Measurements from ENCODE around the gene KIF13A. TPM values are rescaled to one million over a fixed set of nuclear protein-coding genes. Genes with fewer than 3 reads are reported as not detected.

Gene KIF13A
- total RNA-seq, 1 donor from 2014 or later: 34.4 TPM

GRCh38 chr6:17851720-17852161, 135.7 kb downstream of the KIF13A start:
- Mint-ChIP-seq H3K36me3 (ENCODE audit: low read depth) (peaks cover 10% of the 10 kb centered on the region), H3K9me3 (no peaks in the 10 kb centered on the region), H3K27ac (ENCODE audit: unreplicated experiment) (no peak overlapping the region), H3K4me3 (no peak overlapping the region), H3K27me3 (ENCODE audit: low read depth) (no peaks in the 10 kb centered on the region), H3K4me1 (no peaks in the 10 kb centered on the region)
- TF ChIP-seq CTCF (conservative IDR thresholded peaks at IDR 0.05): no peak
- no peak for DNase-seq (ENCODE audit: low read depth, low spot score)

- Mint-ChIP-seq H3K27me3 (ENCODE audit: low read depth) (no peaks in the 10 kb centered on the region), H3K4me1 (no peaks in the 10 kb centered on the region), H3K27ac (ENCODE audit: unreplicated experiment) (no peak overlapping the region), H3K9me3 (no peaks in the 10 kb centered on the region), H3K36me3 (ENCODE audit: low read depth) (peaks cover 12% of the 10 kb centered on the region), H3K4me3 (no peak overlapping the region)
- no peak for TF ChIP-seq CTCF (conservative IDR thresholded peaks at IDR 0.05)
- no peak for DNase-seq (ENCODE audit: low read depth, low spot score)
Observed at GRCh38 chr6:17851001-17851719, 136.3 kb downstream of the KIF13A start.

DNA sequence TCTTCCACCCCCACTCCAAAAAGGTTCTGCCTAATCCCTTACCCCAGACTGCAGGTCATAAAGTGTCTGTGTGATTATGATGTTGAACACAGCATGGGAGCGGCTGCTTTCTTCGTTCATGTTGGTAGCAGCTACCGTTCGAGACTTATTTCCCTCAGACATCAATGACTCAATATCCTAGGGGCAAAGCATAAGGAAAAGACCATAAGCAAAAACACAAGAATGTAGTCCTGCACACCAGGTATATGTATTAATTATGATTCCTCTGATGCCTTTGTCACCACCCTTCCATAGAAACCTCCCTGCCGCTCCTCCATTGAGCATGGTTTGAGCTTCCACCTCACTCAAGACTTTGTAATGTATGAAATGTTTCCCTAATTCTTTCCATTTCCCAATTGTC, 137.2 kb downstream of the KIF13A start:
- H3K4me1 Mint-ChIP-seq: no peaks in the 10 kb centered on the region
- H3K9me3 Mint-ChIP-seq: no peaks in the 10 kb centered on the region
- DNase-seq (ENCODE audit: low read depth, low spot score): no peak
- H3K36me3 Mint-ChIP-seq (ENCODE audit: low read depth): peaks cover 12% of the 10 kb centered on the region
- H3K4me3 Mint-ChIP-seq: no peak overlapping the region
- H3K27ac Mint-ChIP-seq (ENCODE audit: unreplicated experiment): no peak overlapping the region
- TF ChIP-seq CTCF (conservative IDR thresholded peaks at IDR 0.05): no peak
- no peaks in the 10 kb centered on the region for H3K27me3 Mint-ChIP-seq (ENCODE audit: low read depth)

GRCh38 chr6:17847203-17847760, 140.2 kb downstream of the KIF13A start:
- no peaks in the 10 kb centered on the region for H3K9me3 Mint-ChIP-seq
- H3K4me3 Mint-ChIP-seq: no peak overlapping the region
- peaks cover 12% of the 10 kb centered on the region for H3K36me3 Mint-ChIP-seq (ENCODE audit: low read depth)
- H3K4me1 Mint-ChIP-seq: no peaks in the 10 kb centered on the region
- H3K27me3 Mint-ChIP-seq (ENCODE audit: low read depth): no peaks in the 10 kb centered on the region
- no peak overlapping the region for H3K27ac Mint-ChIP-seq (ENCODE audit: unreplicated experiment)
- no peak for DNase-seq (ENCODE audit: low read depth, low spot score)
- no peak for TF ChIP-seq CTCF (conservative IDR thresholded peaks at IDR 0.05)

DNA sequence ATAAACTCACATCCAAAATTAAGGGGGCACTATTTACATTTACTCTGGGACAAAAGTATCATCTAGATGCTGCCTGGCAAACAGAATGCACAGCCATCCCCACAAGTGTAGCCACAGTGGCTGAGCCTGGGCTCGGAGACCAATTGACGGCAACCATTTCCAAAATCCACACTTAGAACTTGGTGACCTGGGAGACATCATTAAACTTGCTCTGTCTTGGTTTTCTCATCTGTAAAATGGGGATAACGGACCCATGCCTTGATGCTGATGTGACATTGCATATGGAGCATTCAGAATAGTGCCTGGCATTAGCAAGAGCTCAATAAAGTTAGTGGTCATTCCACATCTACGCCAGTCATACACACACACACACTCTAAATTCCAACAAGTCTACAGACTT, 140.7 kb downstream of the KIF13A start:
- no peaks in the 10 kb centered on the region for H3K4me1 Mint-ChIP-seq
- H3K4me3 Mint-ChIP-seq: no peak overlapping the region
- DNase-seq (ENCODE audit: low read depth, low spot score): no peak
- H3K27me3 Mint-ChIP-seq (ENCODE audit: low read depth): no peaks in the 10 kb centered on the region
- peaks cover 12% of the 10 kb centered on the region for H3K36me3 Mint-ChIP-seq (ENCODE audit: low read depth)
- no peak overlapping the region for H3K27ac Mint-ChIP-seq (ENCODE audit: unreplicated experiment)
- no peaks in the 10 kb centered on the region for H3K9me3 Mint-ChIP-seq
- no peak for TF ChIP-seq CTCF (conservative IDR thresholded peaks at IDR 0.05)

Measured in neural crest cell (in vitro differentiated cells).